Stimulated activated CD8-positive, alpha-beta memory T cell treated with anti-CD3 and anti-CD28 coated beads, Interleukin-12 subunit alpha, Interleukin-12 subunit beta, amount 100 ng/mL, for 1 hour (primary cell): ENCODE data around the gene ADGRF1.
"Not testable (repeated sequence)": the region's sequence is repeated elsewhere in the genome, so short reads cannot be mapped to it uniquely, and the experiment has no call there.

Experiments used
- DNase-seq: peaks from one replicate; pipeline ENCODE4 v3.0.0-alpha.2; 2020; ENCODE audit warnings: low read depth

ADGRF1 gene

DNA sequence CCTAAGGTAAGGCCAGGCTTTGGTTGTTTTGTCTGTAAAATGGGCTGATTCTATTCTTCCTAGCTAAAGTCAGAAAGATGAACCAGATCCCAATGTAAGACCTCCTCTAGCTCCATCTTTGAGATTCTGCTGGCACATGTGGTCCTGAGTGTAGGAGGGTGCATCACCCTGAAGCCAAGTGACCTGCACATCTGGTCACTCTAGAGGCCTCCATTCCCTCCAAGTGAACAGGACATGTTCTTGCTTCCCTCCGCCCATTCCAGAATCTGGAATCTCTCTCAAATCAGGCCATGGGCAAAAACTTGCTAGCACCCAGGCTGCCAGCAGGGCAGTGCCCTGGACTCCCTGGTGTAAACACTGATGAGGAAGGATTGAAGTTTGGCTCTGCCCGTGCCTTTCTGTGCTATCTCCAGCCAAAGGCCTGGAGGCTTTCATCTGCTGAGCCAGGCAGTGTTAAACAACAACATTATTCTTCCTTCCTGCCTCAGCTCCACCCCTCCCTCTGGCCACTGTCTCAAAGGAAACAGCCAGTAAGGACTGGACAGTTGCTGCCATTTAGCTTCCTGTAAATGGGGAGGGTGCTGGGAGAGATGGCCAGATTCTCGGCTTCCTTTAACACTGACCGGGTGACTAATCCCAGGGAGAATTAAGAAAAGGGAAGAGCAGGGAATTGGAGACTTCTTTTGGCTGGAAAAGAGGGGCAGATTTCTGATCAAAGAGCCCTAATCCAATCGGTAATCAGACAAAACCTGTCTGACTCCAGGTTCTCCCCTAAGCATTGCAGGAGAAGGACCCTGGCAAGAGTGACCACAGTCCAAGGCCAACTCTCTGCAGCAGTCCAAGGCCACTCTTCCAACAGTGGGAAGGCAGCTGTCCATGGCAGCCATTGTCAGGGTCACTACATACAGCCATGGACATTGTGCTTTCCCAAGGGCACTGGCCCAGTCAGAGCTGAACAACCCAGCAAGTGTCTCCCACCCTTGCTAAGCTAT is 19.5 kb upstream of the ADGRF1 start:
- no peak for DNase-seq

DNA sequence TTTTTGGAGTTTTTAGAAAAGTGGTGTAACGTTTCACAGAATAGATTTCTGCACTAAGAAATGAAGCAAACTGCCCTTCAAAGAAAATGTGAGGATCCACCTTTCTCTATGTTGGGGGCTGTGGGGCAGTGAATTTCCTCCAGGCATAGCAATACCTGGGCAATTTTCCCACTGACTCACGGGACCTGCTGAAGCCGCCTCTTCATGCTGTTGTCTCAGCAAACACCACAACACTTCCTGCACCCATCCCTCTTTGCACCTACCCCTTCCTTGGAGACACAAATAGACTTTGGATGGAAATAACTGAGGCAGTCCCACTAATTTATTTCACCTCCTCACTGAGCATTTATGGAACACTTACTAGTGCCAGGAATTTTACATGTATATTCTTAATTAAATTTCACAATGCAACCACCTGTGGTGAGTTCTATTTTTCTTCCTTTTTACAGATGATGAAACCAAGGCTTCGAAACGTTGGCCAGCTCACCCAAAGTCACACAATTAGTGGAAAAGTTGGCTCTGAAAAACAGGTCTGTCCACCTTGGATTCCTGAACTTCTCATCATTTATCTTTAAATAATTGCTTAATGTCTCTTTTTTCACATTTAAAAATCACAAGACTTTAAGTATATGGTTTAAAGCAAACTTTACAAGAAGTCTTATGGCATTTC is 17.2 kb upstream of the ADGRF1 start:
- DNase-seq, result no peak

DNA sequence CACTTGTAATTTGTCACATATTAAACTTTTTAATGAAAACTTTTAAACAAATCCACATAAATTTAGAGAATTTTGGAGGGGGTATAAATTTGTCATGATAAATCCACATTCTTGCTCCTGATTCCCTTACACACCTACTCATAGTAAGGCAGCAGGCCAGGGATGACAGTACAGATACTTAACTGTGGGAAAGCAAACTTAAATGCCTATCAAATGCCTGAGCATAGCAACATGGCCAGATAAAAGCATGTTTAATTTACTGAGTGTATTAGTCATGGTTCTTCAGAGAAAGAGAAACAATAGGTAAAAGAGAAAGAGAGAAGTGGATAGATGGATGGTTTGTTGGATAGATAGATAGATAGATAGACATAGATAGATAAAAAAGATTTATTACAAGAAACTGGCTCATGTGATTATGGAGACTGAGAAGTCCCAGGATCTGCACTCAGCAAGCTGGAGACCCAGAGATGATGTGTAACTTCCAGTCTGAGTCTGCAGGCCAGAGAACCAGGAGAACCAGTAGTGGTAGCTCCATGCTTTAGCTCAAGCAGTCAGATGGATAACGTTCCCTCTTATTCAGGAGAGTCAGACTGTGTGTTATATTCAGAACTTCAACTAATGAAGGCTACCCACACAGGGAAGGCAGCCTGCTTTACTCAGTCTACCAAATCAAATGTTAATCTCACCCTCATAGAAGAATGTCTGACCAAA is 15.9 kb upstream of the ADGRF1 start:
- no peak for DNase-seq

DNA sequence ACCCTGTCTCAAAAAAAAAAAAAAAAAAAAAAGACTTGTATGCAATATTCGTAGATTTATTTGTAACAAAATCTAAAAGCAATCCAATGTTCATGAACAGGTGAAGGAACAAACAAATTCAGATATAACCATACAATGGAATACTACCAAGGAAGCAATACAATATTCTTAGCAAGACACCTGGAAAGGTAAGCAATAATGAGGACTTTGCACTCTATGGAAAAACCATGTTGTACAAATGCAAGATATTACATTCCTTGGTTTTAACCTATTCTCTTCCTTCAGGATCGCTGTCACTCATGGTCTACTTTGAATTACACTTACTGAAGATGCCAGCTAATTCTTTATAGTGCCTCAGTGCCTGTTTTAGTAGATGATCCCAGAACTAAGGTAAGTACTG is 14.7 kb upstream of the ADGRF1 start:
- DNase-seq, result no peak

DNA sequence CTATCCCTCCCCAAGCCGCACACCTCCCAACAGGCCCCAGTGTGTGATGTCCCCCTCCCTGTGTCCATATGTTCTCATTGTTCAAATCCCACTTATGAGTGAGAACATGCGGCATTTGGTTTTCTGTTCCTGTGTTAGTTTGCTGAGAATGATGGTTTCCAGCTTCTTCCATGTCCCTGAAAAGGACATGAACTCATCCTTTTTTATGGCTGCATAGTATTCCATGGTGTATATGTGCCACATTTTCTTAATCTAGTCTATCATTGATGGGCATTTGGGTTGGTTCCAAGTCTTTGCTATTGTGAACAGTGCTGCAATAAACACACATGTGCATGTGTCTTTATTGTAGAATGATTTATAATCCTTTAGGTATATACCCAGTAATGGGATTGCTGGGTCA is 12.2 kb upstream of the ADGRF1 start:
- not testable (repeated sequence) for DNase-seq

DNA sequence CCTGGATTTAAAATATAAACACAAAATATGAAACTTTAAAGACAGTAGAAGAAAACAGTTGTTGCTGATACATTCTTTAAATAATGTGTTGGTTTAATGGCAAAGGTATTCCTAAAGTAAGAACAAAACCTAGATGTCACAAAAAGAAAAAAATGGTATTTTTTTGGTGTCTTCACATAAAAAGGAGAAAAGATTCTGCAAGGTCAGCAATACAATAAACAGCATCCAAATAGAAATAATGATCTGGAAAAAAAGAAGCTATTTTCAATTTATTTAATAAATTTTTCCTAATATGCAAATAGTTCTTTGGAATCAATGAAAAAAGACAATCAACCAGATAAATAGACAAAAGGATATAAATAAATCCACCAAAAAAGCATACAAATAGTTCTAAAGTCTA is 6.5 kb upstream of the ADGRF1 start:
- no peak for DNase-seq

DNA sequence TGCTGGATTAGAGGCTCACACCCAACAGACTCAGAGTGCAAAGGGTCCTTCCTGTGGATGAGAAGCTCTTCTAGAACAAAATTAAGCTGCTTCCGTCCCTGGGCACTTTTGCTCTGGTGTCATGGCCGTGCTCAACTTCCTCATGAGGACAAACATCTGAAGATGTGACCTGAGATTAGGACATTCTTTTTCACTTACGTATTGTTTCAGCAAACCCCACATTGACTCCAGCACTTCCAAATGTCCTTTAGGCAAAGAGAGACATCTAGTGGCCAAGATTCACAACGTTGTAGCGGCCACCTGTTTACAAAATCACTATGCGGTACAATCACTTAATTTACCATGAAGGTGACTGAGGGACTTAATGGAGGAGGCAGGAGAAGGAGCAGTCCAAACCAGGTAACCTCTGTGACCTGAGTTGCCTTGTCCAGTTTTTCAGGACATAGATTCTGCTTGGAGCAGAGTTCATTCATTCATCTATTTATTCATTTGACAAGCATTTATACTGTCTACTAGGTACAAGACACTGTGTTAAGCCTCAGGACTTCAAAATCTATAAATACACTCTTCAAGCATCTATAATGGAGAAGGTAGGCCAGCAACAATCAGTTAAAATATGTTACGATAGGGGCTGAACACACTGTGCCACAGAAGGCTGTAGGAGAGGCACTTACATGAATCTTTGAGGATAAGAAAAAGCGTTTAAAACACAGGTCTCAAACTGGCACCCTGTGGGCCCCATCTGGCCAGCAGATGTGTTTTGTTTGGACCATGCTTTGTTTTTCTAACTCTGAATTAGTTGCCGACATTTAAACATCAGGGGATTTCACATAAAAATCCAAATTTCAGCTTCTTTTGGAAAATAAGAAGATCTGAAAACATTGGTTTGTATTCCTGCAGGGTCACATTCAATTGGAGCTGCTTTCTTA is 5.6 kb upstream of the ADGRF1 start:
- DNase-seq, result no peak

DNA sequence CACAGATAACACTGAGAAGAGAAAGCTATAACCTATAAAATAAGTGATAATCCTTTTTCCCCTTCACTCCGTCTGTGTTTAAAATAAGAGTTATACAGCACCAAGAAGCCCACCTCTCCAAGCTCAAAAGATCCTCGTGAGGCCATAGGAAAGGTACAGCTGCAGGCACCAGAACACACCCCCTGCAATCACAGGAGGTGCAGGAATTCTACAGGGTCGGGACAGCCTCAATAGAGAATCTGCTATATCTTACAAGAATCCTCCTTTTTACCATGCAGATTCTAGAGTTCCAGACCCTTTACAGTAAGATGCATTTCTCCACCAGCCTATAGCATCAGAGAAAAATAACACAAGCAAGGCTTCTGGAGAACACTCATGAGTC is 5.0 kb upstream of the ADGRF1 start:
- no peak for DNase-seq

DNA sequence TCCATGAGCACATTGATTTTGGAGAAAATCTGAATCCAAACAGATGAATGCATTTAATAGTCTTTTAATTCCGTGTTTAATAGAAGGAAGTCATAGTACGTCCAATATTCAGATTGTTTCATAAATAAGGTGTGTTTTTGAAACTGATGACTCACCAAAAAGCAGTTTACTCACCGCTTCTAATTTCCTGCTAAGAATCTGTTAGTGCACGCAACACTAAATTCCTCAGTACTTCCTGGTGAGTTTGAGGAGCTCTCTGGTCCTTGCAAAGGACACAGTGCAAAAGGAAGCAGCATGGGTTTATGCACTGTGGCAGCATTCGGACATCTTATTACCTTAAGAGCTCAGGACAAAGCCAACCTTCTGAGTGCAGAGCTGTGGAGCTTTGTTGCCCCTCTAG is 2.3 kb upstream of the ADGRF1 start:
- no peak for DNase-seq

DNA sequence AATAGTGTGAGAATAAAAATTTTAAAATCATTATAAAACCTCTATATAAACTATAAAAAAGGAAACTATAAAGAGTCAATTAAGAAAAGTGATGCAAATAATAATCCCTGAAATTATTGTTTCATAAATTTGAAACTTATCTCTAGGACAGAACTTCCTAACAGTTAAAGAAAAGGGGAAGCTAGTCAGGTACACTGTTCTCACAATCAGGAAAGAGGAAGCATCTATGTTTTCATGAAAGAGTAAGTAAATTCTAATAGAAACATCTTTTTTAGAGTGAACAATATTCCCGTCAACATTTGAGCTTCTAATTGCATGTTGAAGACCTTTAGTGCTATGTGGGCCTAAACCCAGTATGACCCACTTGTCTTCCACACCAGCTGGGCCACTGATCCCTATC is 1.2 kb upstream of the ADGRF1 start:
- no peak for DNase-seq

DNA sequence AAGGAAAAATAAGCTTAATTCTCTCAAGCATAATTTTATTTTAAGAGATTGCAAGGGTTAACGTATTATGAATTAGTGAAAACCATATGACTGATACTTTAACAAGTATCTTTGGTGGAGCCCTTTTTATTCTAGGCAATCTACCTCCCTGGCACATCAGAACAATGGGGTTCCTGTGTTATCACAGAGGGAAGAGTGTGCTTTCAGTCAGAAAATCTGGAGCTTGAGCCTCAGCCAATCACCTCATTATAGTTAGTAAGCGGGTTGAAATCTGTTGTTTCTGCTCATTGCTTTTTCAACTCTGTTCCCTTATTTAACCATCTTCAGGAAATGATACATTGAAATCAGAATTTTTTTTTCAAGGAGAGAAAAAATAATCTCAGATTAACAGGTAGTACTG is 391 bp downstream of the ADGRF1 start:
- no peak for DNase-seq

DNA sequence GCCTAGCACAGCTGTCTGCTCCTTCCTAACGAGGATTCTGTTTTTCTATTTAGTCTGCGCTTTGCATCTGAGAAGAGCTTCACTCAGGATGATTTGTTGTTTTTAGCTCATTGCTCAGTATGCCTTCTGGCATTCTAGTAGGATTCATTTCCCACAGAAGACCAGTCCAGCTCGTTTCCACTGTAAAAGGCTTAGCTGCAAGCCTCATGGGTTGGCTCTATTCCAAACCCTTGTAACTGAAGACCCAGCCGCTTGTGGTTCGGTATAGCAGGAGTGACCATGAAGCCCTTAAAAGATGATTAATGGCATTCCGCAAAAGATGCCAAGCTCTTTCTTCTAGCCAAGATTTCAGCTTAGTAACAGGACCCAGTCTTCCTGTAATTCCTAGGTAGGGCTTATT is 7.2 kb downstream of the ADGRF1 start:
- DNase-seq, result no peak

DNA sequence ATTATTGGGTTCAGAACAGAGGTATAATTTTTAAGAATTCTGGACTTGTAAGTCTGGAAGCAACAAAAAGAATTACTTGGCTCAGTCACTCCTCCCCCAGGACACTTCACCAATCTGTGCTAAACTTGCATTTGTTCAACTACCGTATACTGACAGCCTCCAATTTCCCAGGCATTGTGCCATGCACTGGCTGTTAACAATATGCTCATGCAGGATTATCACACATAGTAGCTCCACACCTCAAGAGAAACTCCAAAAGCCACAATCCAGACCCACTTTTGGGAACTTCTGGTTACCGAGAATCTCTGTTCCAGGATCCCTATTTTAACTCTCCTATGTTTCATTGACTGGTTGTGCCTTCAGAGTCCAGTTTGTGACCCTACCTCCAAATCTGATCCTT is 7.7 kb downstream of the ADGRF1 start:
- DNase-seq, result no peak

DNA sequence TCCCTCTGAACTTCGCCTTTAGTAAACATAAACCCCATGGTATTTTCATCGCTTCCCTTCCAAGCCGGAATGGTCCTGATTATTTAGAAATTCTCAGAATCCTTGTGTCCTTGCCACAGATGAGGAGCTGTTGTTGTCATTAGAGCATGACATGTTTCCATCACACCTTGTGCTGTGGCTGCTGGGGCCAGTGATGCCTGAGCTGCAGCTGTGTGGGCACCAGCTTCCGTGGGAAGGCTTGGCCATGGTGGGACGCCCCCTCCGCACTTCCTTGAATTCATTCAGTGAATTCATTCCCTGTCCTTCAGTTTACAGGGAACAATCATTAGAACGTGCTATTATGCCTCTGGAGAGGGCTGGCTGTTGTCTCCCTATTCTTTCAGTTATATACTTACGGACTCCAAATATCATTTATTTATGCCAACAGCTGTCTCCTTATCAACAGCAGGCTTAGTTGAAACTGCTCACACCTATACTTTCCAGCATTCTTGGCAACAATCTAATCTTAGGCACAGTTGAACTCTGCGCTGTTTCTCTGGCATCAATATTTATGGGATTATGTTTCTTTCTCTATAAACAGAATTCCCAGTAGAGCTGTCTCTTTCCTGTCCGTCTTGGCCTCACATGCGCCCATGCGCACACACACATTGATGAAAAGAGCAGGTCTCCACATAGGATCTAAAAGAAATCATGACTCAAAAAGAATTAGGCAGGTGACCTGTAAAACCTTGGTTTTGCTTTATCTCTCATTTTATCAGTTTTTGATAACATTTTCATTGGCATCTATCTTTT is 9.0 kb downstream of the ADGRF1 start:
- no peak for DNase-seq

DNA sequence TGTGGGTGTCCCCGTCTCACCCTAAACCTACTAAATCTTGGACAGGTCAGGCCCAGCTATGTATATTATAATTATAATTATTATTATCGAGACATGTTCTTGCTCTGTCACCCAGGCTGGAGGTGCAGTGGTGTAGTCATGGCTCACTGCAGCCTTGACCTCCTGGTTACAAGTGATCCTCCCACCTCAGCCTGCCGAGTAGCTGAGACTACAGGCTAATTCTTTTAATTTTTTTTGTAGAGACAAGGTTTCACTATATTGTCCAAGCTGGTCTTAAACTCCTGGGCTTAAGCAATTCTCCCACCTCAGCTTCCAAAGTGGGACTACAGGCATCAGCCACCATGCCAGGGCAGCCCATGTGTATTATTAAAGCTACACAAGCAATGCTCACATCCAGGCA is 10.5 kb downstream of the ADGRF1 start:
- no peak for DNase-seq

DNA sequence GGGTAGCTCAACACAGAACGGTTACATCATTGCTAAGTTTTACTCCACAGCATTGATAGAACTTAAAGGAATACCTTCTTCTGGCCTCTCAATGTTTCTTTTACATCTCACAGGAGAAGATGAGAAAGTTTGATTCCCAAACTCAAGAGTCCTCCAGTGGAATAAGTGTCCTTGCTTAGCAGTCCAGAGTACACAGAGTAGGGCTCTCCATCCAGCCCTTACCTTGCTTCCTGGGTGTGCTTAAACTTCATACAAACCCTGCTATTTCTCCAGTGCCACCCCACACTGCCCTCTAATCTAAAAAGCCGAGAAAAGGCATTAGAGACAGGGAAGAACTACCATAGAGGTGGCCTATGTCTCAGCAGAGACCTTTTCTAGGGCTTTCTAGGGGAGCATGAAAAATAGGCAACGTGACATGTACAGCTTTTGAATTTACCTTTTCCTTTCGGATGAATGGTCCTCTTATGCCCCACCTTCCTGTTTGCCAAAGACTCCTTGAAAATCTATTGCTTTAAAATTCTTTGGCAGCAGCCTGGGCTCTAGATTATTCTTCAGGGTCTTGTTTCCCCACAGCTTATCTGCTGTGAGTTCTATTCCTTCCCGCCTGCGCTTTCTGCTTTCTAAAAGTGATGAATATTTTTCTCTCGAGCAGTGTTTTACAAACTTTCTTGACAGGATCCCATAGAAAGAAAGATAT is 12.1 kb downstream of the ADGRF1 start:
- DNase-seq, result no peak

DNA sequence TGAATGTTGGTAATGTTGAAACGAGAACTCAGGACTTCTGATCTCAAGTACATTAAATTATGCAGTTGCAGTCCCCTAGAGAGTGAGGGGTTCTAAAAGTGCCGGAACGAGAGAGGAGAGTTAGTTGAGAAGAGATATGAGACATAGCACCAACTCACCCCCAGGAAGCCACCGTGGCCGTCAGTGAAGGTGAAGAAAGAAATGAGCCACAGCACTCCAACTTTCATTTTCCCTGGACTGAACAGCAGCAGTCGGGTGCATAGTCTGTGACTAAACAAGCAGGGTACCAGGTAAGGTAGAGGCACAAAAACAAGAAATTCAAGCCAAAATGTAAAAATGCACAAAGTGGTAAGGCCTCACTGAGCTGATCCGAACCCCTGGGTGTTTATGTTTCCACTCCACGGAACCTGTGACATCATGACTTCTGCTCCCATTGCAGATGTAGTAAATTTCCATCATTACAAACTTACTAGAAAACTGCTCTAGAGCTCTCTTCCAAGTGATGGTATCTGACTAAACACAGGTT is 13.2 kb downstream of the ADGRF1 start:
- no peak for DNase-seq

DNA sequence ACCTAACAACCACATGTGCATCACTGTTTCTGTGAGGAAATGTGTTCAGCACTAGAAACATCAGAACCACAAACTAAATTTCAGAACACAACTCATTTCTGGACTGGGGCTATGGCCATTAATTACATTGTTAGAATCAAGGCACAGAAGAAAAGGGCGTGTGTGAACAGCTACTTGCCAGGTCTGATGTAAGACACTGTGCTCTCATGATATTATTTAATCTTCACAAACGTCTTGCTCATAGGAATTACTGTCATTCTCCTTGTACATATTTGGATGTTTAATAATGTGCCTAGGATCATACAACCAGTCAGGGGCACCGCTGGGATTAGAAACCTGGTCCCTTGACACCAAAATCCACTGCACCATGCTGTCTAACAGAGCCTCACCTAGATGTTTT is 14.8 kb downstream of the ADGRF1 start:
- DNase-seq, result no peak

DNA sequence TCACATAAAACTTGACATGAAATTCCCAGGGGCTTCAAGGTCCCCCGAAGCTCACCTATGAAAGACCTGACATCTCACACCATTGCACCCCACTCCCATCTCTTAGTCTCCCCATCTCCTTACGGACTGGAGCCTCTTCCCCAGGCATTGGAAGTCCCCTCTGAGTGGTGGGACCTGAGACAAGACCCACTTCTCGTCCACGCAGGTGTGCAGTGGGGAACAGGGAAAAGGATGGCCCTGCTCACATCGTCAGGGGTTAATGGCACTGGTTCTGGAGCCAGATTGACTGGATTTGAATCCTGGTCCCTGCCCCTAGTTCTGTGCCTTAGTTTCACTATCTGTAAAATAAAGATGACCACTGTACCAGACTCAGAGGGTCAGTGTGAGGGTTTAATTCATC is 15.5 kb downstream of the ADGRF1 start:
- DNase-seq, result no peak

DNA sequence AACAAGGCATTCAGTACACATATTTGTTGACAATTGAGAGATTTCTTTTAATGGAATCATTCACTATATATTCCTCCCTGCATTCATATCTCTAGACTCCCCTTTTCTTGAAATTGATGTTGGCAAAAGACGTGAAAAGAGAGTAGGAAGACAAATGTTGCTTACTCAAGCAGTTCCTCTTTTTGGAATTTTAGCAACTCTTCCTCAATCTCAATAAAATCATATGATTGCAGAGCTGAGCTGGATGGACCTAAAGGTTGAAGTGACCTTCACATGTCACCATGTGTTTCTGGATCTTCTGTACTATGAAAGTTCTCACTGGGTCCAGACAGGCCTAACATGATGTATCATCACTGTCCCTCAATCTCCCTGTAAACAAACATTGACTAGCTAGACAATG is 18.6 kb downstream of the ADGRF1 start:
- DNase-seq, result no peak
